Glutamatergic neuron (in vitro differentiated cells): ENCODE data around the gene CKAP4. TPM values are rescaled to one million over a fixed set of nuclear protein-coding genes. Genes with fewer than 3 reads are reported as not detected.

Experiments
- DNase-seq: peaks from one replicate; pipeline ENCODE4 v3.0.0; 2022
- H3K27ac Mint-ChIP-seq: one replicate; pipeline ENCODE4 v1.8.0; 2020; ENCODE audit warnings: mild to moderate bottlenecking, mixed read lengths, inconsistent platforms; ENCODE audit not compliant: unreplicated experiment
- H3K27me3 Mint-ChIP-seq: one replicate; pipeline ENCODE4 v1.8.0; 2020; ENCODE audit warnings: mild to moderate bottlenecking, moderate library complexity, mixed read lengths, inconsistent platforms; ENCODE audit not compliant: unreplicated experiment
- H3K36me3 Mint-ChIP-seq: one replicate; pipeline ENCODE4 v1.8.0; 2020; ENCODE audit warnings: mild to moderate bottlenecking, mixed read lengths, inconsistent platforms; ENCODE audit not compliant: unreplicated experiment
- H3K4me1 Mint-ChIP-seq: one replicate; pipeline ENCODE4 v1.8.0; 2020; ENCODE audit warnings: mild to moderate bottlenecking, low read depth, mixed read lengths, inconsistent platforms; ENCODE audit not compliant: unreplicated experiment
- H3K4me3 Mint-ChIP-seq: one replicate; pipeline ENCODE4 v1.8.0; 2020; ENCODE audit warnings: mild to moderate bottlenecking, mixed read lengths, inconsistent platforms; ENCODE audit not compliant: unreplicated experiment
- H3K9me3 Mint-ChIP-seq: one replicate; pipeline ENCODE4 v1.8.0; 2020; ENCODE audit warnings: mild to moderate bottlenecking, moderate library complexity, mixed read lengths, inconsistent platforms; ENCODE audit not compliant: unreplicated experiment
- CTCF ChIP-seq: fragments of 200-600 bp; sonication (generic); IDR thresholded peaks from one replicate; pipeline ENCODE4 v1.5.0; 2021; ENCODE audit not compliant: partially characterized antibody, unreplicated experiment
- total RNA-seq: library from RNA; stranded (reverse); fragmentation: NEBNext Ultra II Directional; extraction: Animal tissue kit (Norgen Biotek cat#: 25700); gene quantifications from one replicate; pipeline ENCODE4 v1.2.1, GENCODE V29; 2021; ENCODE audit not compliant: unreplicated experiment

The CKAP4 gene
- total RNA-seq, 1 donor from 2014 or later = 87.0 TPM

GRCh38 chr12:106248312-106248845, 559 bp upstream of the CKAP4 start:
- peaks cover 6% of the 10 kb centered on the region for H3K27me3 Mint-ChIP-seq
- peaks cover 29% of the 10 kb centered on the region for H3K4me1 Mint-ChIP-seq
- peak overlapping the region; percentile 82 for H3K27ac Mint-ChIP-seq
- H3K36me3 Mint-ChIP-seq = no peaks in the 10 kb centered on the region
- H3K4me3 Mint-ChIP-seq = peak overlapping the region; percentile 87
- H3K9me3 Mint-ChIP-seq = peaks cover 17% of the 10 kb centered on the region
- peak; percentile 64 for DNase-seq
- TF ChIP-seq CTCF = no peak

GRCh38 chr12:106246891-106247673, 738 bp downstream of the CKAP4 start:
- Mint-ChIP-seq H3K36me3 (no peaks in the 10 kb centered on the region), H3K27ac (peak overlapping the region; percentile 33), H3K27me3 (peaks cover 6% of the 10 kb centered on the region), H3K4me3 (peak overlapping the region; percentile 63), H3K9me3 (peaks cover 15% of the 10 kb centered on the region), H3K4me1 (peaks cover 27% of the 10 kb centered on the region)
- TF ChIP-seq CTCF = no peak
- peak; percentile 69 for DNase-seq

GRCh38 chr12:106245767-106246166, 2.1 kb downstream of the CKAP4 start:
- Mint-ChIP-seq H3K4me3 (peak overlapping the region; percentile 63), H3K4me1 (peaks cover 15% of the 10 kb centered on the region), H3K27ac (no peak overlapping the region), H3K9me3 (peaks cover 10% of the 10 kb centered on the region), H3K27me3 (no peaks in the 10 kb centered on the region), H3K36me3 (no peaks in the 10 kb centered on the region)
- no peak for DNase-seq
- no peak for TF ChIP-seq CTCF

- no peak for TF ChIP-seq CTCF
- Mint-ChIP-seq H3K27ac (no peak overlapping the region), H3K36me3 (peaks cover 5% of the 10 kb centered on the region), H3K9me3 (peaks cover 4% of the 10 kb centered on the region), H3K4me3 (no peak overlapping the region), H3K4me1 (peaks cover 8% of the 10 kb centered on the region), H3K27me3 (no peaks in the 10 kb centered on the region)
- no peak for DNase-seq
Observed at GRCh38 chr12:106243620-106244019, 4.2 kb downstream of the CKAP4 start.

- peaks cover 5% of the 10 kb centered on the region for H3K36me3 Mint-ChIP-seq
Observed at GRCh38 chr12:106240821-106241220, 7.0 kb downstream of the CKAP4 start.

More at GRCh38 chr12:106240821-106241220, 7.0 kb downstream of the CKAP4 start:
- Mint-ChIP-seq H3K9me3 (peaks cover 1% of the 10 kb centered on the region), H3K27me3 (no peaks in the 10 kb centered on the region), H3K27ac (no peak overlapping the region), H3K4me3 (no peak overlapping the region), H3K4me1 (peaks cover 8% of the 10 kb centered on the region)
- no peak for TF ChIP-seq CTCF
- no peak for DNase-seq
